ENCODE measurements around the gene PLXNA2.

Gene PLXNA2, protein sequence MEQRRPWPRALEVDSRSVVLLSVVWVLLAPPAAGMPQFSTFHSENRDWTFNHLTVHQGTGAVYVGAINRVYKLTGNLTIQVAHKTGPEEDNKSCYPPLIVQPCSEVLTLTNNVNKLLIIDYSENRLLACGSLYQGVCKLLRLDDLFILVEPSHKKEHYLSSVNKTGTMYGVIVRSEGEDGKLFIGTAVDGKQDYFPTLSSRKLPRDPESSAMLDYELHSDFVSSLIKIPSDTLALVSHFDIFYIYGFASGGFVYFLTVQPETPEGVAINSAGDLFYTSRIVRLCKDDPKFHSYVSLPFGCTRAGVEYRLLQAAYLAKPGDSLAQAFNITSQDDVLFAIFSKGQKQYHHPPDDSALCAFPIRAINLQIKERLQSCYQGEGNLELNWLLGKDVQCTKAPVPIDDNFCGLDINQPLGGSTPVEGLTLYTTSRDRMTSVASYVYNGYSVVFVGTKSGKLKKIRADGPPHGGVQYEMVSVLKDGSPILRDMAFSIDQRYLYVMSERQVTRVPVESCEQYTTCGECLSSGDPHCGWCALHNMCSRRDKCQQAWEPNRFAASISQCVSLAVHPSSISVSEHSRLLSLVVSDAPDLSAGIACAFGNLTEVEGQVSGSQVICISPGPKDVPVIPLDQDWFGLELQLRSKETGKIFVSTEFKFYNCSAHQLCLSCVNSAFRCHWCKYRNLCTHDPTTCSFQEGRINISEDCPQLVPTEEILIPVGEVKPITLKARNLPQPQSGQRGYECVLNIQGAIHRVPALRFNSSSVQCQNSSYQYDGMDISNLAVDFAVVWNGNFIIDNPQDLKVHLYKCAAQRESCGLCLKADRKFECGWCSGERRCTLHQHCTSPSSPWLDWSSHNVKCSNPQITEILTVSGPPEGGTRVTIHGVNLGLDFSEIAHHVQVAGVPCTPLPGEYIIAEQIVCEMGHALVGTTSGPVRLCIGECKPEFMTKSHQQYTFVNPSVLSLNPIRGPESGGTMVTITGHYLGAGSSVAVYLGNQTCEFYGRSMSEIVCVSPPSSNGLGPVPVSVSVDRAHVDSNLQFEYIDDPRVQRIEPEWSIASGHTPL (N-terminal part only)

DNA sequence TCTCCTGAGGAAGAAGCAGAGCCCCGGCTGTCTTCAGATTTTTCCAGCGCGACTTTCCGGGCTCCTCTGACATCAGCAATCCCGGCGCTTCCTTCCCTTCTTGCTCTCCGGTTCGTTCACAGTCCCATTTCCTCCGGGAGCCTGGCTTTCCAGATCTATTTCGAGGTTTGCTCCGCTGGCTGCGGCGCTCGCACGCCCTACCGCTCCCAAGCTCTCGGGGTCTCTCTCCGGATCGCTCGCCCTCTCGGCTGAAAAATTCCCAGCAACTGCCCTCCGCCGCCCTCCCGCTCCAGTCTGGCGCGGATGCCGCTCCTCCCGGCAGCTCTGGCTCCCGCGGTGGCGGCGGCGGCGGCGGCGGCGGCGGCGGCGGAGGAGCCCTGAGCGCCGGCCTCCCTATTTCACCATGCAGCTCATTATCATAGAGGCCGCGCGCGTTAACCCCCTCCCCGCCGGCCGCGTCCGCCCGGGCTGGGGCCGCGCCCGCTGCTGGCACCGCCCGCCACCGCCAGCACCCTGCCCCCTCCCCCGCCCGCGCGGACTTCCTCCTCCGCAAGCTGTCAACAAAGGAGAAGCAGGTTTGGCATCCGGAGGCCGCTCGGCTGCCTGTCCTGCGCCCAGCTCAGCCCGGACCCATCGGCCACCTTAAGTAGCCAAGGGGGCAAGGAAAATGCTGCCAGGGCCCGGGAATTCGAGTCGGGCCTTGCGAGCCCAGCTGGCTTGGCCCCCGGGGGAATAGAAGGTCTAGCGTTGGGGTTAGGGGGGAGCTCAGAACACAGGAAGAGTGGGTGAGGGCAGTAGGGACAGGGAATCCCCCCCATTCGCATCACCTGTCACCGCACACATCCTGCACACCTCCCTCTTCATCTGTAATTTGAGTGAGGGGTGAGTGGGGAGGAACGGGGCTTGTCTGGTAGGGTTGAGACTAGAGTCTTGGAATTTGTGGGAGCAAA is at the start of gene PLXNA2:
TSS of gene PLXNA2 (minus strand) at position 418 of the 950 bp plus-strand sequence. CDS start 26,462 bp downstream, outside the sequence.
- in situ Hi-C loops (cut with MboI; ENCODE audit: low sequenced_read_pairs): no loop called here

- in situ Hi-C loops (cut with MboI; ENCODE audit: low sequenced_read_pairs): no loop called here
Observed at GRCh38 chr1:208292908-208293307, 48.7 kb upstream of the PLXNA2 start.

GRCh38 chr1:208291923-208292711 is 47.9 kb upstream of the PLXNA2 start:
- in situ Hi-C loops (cut with MboI; ENCODE audit: low sequenced_read_pairs): no loop called here

GRCh38 chr1:208291129-208291528 is 46.9 kb upstream of the PLXNA2 start:
- in situ Hi-C loops (cut with MboI; ENCODE audit: low sequenced_read_pairs): no loop called here

DNA sequence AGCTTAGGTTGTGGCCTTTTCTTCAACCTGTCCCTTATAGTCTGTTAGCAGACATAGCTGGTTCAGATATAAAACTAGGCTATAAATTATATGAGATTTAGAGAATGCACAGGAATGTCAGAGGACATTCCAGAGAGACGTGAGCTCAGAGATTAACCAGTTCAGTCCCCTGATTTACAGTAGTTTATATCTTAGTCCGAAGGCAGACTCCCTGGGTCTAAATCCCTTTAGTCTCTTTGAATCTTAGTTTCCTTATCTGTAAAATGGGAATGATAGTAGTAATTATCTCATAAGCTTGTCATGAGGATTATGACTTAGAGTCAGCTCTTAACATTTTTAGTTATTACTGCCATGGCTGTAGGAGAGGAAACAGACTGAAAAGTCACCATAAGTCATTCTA is 45.5 kb upstream of the PLXNA2 start:
- in situ Hi-C loops (cut with MboI; ENCODE audit: low sequenced_read_pairs): no loop called here

DNA sequence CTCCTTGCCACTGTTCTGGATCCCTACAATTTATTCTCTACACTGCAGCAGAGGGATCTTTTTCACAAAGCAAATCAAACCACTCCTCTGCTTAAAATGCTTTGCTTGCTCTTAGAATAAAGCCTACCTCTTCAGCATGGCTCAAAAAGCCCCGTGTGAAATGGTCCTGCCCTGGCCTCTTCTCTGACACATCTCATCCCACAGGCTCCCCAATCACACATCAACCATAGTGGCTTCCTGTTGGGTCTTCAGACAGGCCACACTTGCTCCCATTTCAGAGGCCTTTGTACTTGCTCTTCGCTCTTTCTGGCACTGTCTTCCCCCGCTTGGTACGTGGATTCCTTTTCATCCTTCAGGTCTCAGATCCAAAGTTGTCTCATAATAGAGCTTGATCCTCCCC is 44.3 kb upstream of the PLXNA2 start:
- in situ Hi-C loops (cut with MboI; ENCODE audit: low sequenced_read_pairs): no loop called here

DNA sequence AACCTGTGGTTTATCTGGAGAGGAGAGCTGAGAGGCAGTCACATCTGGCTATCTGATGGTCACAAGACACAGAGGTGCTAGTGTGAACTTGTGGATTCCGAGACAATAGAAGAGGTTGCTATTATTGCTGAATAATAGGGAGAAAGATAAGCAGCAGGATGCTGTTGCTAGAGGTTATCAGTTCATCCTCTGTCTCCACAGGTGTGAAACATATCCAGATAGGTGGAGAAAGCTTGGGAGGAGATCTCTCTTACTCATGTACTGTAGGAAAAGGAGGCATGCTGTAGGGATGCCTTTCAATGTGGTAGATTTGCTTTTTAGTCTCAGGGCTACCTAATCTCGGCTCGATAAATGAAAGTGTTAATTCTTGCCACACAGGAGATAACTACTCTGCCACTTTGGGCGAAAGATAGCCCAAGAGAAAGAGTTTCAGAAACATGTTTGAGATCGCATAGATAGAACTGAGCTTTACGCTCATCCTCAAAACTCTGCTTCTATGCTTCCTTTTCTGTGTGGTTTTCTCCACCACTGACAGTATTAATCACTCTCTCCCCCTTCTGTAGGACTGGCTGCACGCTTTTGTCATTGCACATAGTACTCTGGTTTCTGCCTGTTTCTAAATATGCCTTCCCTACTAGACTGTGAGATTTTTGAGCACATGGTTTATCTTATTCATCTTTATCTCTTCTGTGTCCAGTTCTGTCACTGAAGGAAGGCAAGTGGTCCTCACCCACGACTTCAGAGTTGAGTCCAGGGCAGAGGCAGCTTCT is 36.7 kb upstream of the PLXNA2 start:
- in situ Hi-C loops (cut with MboI; ENCODE audit: low sequenced_read_pairs): no loop called here

DNA sequence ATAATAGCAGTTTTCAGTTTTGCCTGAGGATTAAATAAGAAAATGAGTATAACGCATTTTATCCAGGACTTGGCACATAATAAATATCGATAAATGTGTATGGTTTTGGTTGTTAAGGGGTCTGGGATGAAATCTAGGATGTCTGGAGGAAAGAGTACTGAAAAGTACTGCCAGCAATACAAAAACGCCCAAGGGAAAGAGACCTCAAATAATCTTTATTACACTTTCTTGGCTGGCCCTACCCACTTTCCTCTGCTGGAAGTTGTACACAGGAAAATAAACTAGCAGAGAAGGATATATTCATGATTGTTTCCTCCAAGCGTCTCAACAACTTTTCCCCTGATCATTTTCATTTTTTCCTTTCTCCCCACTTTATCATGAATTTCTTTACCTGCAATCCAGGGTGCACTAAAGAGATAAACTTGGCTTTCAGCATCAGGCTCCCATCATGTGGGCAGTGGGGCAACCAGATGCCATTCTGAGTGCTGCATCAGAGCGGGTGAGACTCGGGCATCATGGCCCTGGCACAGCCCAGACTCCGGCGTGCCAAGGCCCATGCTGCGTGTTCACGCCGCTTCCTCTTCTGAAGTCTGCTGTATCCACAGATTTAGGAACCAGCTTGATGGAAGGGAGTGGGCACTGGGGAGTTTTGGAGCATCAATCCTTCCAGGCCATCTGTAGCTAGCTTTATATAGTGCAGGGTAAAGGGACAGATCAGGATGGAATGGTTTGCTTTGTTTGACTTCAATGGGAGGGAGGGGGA is 35.8 kb upstream of the PLXNA2 start:
- in situ Hi-C loops (cut with MboI; ENCODE audit: low sequenced_read_pairs): no loop called here

GRCh38 chr1:208278638-208279037 is 34.5 kb upstream of the PLXNA2 start:
- in situ Hi-C loops (cut with MboI; ENCODE audit: low sequenced_read_pairs): no loop called here

GRCh38 chr1:208276757-208277435 is 32.7 kb upstream of the PLXNA2 start:
- in situ Hi-C loops (cut with MboI; ENCODE audit: low sequenced_read_pairs): no loop called here

GRCh38 chr1:208275083-208275482 is 30.9 kb upstream of the PLXNA2 start:
- in situ Hi-C loops (cut with MboI; ENCODE audit: low sequenced_read_pairs): no loop called here

- in situ Hi-C loops (cut with MboI; ENCODE audit: low sequenced_read_pairs): no loop called here
Observed at GRCh38 chr1:208273386-208274017, 29.3 kb upstream of the PLXNA2 start.

DNA sequence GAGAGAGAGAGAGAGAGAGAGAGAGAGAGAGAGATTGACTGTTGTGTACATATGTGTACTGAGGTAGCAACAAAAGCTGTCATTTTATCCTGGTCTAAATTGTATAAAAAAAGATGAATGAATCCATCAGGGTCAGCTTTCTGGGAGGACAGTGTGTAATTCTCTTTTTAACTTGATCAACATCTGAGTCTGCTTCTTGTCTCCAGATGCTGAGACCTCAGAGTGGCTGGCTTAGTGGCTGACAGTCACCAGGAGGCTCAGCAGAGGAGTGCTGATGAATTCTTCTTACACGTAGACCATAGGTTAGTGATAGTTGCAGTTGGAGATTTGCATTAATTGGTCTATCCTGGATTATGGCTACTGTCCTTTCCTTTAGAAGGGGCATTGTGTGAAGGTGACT is 28.5 kb upstream of the PLXNA2 start:
- in situ Hi-C loops (cut with MboI; ENCODE audit: low sequenced_read_pairs): no loop called here

- in situ Hi-C loops (cut with MboI; ENCODE audit: low sequenced_read_pairs): no loop called here
Observed at GRCh38 chr1:208272311-208272710, 28.1 kb upstream of the PLXNA2 start.

- in situ Hi-C loops (cut with MboI; ENCODE audit: low sequenced_read_pairs): no loop called here
Observed at GRCh38 chr1:208271236-208271635, 27.1 kb upstream of the PLXNA2 start.

GRCh38 chr1:208270651-208271141 is 26.5 kb upstream of the PLXNA2 start:
- in situ Hi-C loops (cut with MboI; ENCODE audit: low sequenced_read_pairs): no loop called here

- in situ Hi-C loops (cut with MboI; ENCODE audit: low sequenced_read_pairs): no loop called here
Observed at GRCh38 chr1:208269338-208269666, 25.1 kb upstream of the PLXNA2 start.
